Transverse colon (tissue), 4 donors: ENCODE results near the gene UGT2B7.

Source experiments
- CTCF ChIP-seq, 5 experiments: fragments of 200-600 bp in 3 of 5; fragments of 450-650 bp in 2 of 5; sonication (generic) in 3 of 5; IDR thresholded peaks; 1 replicate in 2 of 5; 2 replicates in 3 of 5; pipeline ENCODE4 v1.5.1; 2016 to 2017; ENCODE audit warnings: antibody characterized with exemption in 5 of 5, inconsistent platforms in 3 of 5, mild to moderate bottlenecking in 2 of 5, moderate library complexity in 1 of 5
- POLR2A ChIP-seq: fragments of 450-650 bp; IDR thresholded peaks from one replicate; pipeline ENCODE4 v1.6.1; 2016; ENCODE audit warnings: antibody characterized with exemption, mild to moderate bottlenecking, moderate library complexity
- POLR2AphosphoS5 ChIP-seq, 3 donors: sonication (generic); formaldehyde crosslinking; IDR thresholded peaks; one replicate each; pipeline ENCODE4 v1.6.1; 2016; ENCODE audit warnings: antibody characterized with exemption in 3 of 3

GRCh38 chr4:69060651-69061308 is 35.5 kb upstream of the UGT2B7 start:
- no peak for TF ChIP-seq POLR2A
- TF ChIP-seq CTCF (IDR thresholded peaks at IDR 0.05), result no peak
- no peak for TF ChIP-seq POLR2AphosphoS5 (IDR thresholded peaks at IDR 0.05)
